Testis (tissue), 2 donors: ENCODE results near the gene ARMS2.

Experiments used
- CTCF ChIP-seq, 3 experiments: fragments of 450-650 bp in 2 of 3; fragments of 200-600 bp in 1 of 3; sonication (generic) in 1 of 3; IDR thresholded peaks; one replicate each; pipeline ENCODE4 v1.5.1; 2016 to 2019; ENCODE audit warnings: antibody characterized with exemption in 3 of 3, mild to moderate bottlenecking in 2 of 3, moderate library complexity in 1 of 3
- POLR2A ChIP-seq: fragments of 450-650 bp; IDR thresholded peaks from one replicate; pipeline ENCODE4 v1.6.1; 2017; ENCODE audit warnings: antibody characterized with exemption, mild to moderate bottlenecking, moderate library complexity

GRCh38 chr10:122454603-122455080 is at the start of gene ARMS2:
- TF ChIP-seq CTCF (IDR thresholded peaks at IDR 0.05) = no peak
- TF ChIP-seq POLR2A = no peak
